HG02884 (cell line): ENCODE results near the gene C16orf74.
A peak's percentile ranks its signal among the peaks of the same experiment; 100 is the strongest.

ENCODE experiments used
- ATAC-seq: cut with Tn5 transposase; IDR thresholded peaks from one replicate; pipeline ENCODE4 v1.9.1; 2021; ENCODE audit warnings: mild to moderate bottlenecking, moderate library complexity; ENCODE audit not compliant: unreplicated experiment

C16orf74 gene

DNA sequence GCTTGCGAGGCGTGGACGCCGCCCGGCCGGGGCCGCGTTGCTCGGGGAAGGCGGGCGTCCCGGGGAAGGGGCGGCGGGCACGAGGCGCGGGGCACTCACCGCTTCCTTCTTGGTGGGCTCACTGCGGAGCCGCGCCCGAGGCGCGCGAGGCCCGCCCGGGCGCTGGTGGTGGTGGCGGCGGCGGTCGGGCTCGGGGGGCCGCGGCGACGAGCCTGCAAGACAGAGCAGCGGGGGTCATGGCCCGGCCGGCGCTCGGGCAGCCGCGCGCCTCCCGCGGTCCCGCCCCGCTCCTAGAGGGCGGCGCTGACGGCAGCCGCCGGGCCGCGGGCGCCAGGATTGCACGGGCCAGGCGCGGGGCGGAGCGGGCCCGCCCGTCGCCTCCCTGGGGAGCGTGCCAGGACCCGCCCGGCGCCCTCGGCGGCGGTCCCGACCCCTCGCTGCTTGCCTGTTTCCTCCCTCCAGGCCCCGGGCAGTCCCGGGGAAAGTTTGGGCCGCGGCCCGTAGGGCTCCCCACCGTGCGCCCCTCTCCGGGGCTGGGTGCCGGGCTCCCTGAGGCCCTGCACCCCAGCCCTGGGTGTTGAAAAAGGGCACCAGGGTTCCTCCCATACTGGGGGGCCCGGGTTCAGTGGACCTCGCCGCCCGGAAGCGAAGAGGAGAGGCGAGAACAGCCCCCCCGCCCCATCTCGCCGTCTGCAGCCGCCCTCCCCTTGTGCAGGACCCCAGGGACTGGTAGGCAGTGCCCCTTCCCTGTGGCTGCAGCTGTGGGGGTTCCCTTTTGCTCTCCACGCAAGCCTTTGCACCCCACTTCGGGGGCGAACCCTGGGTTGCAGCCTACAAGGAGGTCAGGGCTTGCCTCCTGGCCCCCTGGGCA lies at the start of gene C16orf74:
C16orf74 (minus strand) TSS at position 270 of the 871 bp plus-strand sequence. CDS start 15,879 bp downstream, outside the sequence.
- ATAC-seq, result no peak

DNA sequence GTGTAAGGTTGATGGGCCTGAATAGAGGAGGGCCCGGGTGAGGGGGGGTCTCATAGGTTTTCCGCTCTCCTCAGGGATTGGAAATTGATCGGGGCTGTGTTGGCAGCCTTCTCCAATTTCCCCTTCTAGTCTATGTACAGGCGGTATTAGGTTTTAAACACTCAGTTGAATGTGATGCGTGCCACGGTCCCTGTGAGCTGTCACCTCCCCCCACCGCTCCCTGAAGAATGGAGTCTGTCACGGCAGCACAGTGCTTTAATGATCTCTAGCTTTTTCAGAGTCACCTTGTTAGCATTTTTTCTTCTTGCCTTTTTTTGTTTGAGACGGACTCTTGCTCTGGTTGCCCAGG lies 49.4 kb upstream of the C16orf74 start:
- no peak for ATAC-seq

GRCh38 chr16:85799497-85800320 lies 48.8 kb upstream of the C16orf74 start, which contains the start of the genes COX4I1 and EMC8:
COX4I1 (plus strand) TSS chr16:85799695; CDS start chr16:85801206, 1,511 bp downstream.
EMC8 (minus strand) TSS chr16:85799544; CDS start chr16:85799295, 249 bp downstream.
- ATAC-seq, result peak; percentile 85

GRCh38 chr16:85798901-85799496 lies 48.1 kb upstream of the C16orf74 start:
- peak; percentile 20 for ATAC-seq

- ATAC-seq, result no peak
These were observed 47.4 kb upstream of the C16orf74 start for GRCh38 chr16:85798283-85798776.

DNA sequence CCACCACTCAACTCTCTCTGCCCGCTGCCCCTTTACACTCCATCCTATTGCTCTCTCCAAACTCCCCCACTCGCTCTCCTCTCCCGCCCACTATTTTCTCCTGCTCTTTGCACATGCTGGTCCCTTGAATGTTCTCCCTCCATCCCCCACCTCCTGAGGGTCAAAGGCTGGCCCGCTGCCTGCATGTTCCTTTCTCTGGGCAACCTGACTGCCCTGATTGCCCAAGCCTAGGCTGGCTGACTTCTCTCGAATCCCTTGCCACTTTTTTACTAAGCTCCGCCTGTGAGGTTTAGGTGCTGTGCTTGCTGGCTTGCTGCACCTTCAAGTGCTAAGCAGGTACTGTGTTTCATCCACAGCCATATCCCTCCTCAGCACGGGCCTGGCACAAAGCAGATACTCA lies 45.7 kb upstream of the C16orf74 start:
- ATAC-seq, result no peak

- ATAC-seq, result no peak
These were observed 45.3 kb upstream of the C16orf74 start for GRCh38 chr16:85796152-85796551.

DNA sequence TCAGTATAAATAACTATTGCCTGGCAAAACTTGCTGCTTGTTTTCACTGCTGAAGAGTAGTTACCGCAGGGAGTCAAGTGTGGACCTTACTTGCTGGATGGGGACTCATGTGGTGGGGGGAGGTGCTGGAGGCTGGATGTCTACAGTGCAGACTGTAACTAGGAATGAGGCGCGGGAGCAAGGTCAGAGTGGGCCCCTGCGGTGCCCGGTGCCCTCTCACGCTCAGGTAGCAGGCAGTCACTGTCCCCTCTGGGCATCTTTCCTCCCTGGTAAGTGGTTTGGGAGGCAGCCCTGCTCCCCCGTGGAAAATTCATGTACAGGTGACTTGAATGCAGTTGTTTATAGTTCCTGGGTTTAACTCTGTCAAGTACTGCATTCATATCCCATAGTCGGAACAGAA lies 43.8 kb upstream of the C16orf74 start:
- no peak for ATAC-seq

- no peak for ATAC-seq
These were observed 42.9 kb upstream of the C16orf74 start for GRCh38 chr16:85793662-85794298.

- no peak for ATAC-seq
These were observed 38.9 kb upstream of the C16orf74 start for GRCh38 chr16:85789773-85790172.

GRCh38 chr16:85788819-85789218 lies 37.9 kb upstream of the C16orf74 start:
- ATAC-seq, result no peak

- no peak for ATAC-seq
These were observed 35.0 kb upstream of the C16orf74 start for GRCh38 chr16:85785927-85786326.

DNA sequence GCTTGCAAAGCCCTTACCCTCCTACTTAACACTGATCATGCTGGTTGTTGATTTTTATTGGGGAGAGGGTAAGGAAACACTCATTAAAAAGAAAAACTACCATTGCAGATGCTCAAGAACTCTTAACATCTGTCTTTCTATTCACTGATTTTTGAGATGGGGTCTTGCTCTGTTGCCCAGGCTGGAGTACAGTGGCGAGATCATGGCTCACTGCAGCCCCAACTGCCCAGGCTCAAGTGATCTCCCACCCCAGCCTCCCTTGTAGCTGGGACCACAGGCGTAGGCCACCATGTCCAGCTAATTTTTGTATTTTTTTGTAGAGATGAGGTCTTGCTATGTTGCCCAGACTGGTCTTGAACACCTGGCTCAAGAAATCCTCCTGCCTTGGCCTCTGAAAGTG lies 33.9 kb upstream of the C16orf74 start:
- ATAC-seq, result no peak

DNA sequence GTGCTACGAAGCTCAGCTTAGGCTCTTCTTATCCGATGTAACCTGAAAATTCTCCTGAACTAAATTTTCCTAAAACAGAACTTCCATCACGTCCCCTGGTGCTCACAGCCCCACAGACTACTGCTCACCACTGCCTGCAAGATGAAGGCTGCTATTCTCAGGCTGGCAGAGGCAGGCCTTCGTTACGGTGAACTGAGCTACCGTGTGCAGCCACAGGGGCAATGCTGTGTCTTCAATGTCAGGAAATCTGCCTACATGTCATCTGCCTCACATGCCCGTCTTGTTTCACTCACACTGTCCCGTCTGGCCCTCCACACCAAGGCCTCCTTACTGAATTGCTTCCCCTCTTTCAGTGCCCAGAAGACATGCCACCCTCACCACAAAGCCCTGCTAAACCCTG lies 32.5 kb upstream of the C16orf74 start:
- no peak for ATAC-seq

GRCh38 chr16:85782451-85782850 lies 31.6 kb upstream of the C16orf74 start:
- ATAC-seq, result no peak

DNA sequence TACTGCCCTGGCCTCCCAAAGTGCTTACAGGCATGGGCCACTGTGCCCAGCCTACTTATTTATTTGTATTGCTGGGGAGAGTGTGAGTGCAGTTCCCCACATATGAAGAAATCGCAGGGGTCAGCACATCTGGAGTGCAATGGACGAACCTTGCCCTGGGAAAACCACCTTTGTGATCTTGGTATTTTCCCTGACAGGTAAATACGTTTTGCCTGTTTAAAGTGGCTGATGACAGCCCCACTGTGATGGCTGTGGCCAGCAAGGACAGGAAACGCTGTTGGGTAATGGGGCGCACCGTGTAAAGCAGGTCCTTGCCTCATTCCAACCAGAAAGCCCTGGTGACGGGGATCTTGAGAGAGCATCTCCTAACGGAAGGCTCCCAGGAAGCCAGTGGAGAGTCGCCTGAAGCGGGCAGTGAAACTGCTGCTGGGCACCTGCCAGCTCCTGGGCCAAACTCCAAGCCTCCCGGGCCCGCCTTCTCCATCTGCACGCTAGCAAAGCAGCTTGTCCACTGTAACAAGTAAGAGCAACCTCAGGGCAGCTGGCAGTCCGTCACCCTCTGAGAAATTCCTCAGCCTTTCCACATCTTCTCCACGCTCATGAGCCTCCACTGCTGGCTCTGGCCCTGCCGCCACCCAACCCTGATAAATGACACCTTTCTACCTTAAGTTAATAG lies 30.9 kb upstream of the C16orf74 start:
- no peak for ATAC-seq

GRCh38 chr16:85781156-85781555 lies 30.3 kb upstream of the C16orf74 start:
- no peak for ATAC-seq

- no peak for ATAC-seq
These were observed 29.4 kb upstream of the C16orf74 start for GRCh38 chr16:85780281-85780680.

GRCh38 chr16:85778873-85779272 lies 28.0 kb upstream of the C16orf74 start:
- no peak for ATAC-seq
